ENCODE data around the gene ZFR.

GRCh38 chr5:32443145-32443540 lies 1.4 kb downstream of the ZFR start:
- TF ChIP-seq CTCF (IDR thresholded peaks at IDR 0.05; ENCODE audit: insufficient read depth, low read length, poor library complexity, severe bottlenecking) (no peak), EZH2phosphoT487 (conservative IDR thresholded peaks at IDR 0.05; ENCODE audit: low read length) (no peak)
